ENCODE results near the gene NELFA. TPM values are rescaled to one million over a fixed set of nuclear protein-coding genes. Genes with fewer than 3 reads are reported as not detected.

The NELFA gene
- total and polyA plus RNA-seq, 2 donors from 2014 or later, result 17.8 to 39.1 TPM

DNA sequence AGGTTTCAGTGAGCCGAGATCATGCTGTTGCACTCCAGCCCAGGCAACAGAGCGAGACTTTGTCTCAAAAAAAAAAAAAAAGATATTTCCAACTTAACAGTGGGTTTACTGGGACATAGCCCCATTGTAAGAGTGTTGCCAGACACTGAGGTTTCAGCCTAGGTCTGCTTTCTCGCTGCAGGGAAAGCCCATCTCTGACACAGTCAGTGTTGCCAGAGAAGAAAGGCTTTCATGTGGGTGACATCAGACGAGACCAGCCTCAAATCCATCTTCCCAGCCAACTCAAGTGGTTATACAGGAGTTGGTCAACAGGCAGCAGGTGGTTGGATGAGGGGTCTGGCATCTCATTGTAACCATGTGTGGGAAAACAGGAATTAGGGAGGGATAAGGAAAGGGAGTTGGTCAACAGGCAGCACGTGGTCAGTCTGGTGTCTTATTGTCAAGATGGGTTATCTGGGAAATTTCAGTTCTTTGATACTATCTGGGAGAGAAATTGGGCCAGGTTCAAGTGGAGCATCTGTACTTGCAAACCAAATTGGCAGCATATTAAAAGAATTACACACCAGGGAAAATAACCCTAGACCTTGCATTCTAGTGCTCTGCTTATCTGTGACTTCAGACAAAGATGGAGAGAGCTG lies 41.1 kb downstream of the NELFA start:
- Histone ChIP-seq H3K27ac (ENCODE audit: low read depth in 2 of 2, low read length in 2 of 2) (no peak overlapping the region), H3K36me3 (ENCODE audit: control insufficient read depth in 2 of 3, insufficient read depth in 3 of 3, low read length in 3 of 3) (peaks cover 0 to 5% (median 0%) of the 10 kb centered on the region in 3 donors), H3K9me3 (ENCODE audit: control insufficient read depth in 2 of 3, insufficient read depth in 1 of 3, low read length in 3 of 3) (no peaks in the 10 kb centered on the region), H3K9ac (ENCODE audit: low read length in 3 of 3) (no peak overlapping the region), H3K4me3 (ENCODE audit: low read length in 3 of 3) (no peak overlapping the region), H3K27me3 (ENCODE audit: control insufficient read depth, insufficient read depth, low read length) (no peaks in the 10 kb centered on the region), H3K4me1 (ENCODE audit: control insufficient read depth in 2 of 3, insufficient read depth in 2 of 3, low read depth in 1 of 3, low read length in 3 of 3) (no peaks in the 10 kb centered on the region)
- intact Hi-C loops (cut with DNase I), result no loop called here
- no peak for FAIRE-seq
- TF ChIP-seq, protein P1, sequence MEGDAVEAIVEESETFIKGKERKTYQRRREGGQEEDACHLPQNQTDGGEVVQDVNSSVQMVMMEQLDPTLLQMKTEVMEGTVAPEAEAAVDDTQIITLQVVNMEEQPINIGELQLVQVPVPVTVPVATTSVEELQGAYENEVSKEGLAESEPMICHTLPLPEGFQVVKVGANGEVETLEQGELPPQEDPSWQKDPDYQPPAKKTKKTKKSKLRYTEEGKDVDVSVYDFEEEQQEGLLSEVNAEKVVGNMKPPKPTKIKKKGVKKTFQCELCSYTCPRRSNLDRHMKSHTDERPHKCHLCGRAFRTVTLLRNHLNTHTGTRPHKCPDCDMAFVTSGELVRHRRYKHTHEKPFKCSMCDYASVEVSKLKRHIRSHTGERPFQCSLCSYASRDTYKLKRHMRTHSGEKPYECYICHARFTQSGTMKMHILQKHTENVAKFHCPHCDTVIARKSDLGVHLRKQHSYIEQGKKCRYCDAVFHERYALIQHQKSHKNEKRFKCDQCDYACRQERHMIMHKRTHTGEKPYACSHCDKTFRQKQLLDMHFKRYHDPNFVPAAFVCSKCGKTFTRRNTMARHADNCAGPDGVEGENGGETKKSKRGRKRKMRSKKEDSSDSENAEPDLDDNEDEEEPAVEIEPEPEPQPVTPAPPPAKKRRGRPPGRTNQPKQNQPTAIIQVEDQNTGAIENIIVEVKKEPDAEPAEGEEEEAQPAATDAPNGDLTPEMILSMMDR (IDR thresholded peaks at IDR 0.05; ENCODE audit: borderline replicate concordance, extremely low read depth, insufficient read depth), result no peak
- no peak for DNase-seq

DNA sequence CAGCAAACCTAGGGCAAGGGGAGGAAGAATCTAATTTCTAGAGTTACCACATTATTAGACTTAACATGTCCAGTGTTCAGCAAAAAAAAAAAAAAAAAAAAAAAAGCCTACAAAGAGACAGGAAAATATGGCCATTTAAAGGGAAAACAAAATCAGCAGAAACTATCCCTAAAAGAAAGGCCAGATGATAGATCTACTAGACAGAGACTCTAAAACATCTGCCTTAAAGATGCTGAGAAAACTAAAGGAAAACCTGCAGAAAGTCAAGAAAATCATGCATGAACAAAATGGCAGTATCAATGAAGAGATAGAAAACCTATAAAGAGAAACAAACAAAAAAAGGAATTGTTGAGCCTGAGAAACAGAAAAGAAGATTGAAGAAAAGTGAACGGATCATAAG lies 43.8 kb downstream of the NELFA start:
- no peak for FAIRE-seq

DNA sequence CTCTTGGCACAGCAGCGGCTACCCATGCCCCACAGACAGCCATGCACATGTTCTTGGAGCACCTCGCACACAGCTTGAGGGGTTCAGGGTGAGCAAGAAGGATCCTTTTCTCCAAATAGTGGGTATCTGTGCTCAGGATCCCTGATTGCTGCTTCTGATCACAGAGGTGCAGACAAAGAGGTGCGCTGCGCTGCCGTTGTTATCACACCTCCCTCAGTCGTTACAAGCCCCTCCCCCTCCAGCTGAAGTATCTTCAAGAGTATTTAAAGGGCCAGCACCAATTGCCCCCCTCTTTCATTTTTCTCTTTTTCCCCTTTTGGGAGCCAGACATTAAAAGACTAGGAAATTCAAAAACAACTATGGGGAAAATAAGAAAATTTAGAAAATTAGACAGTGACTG lies 44.3 kb downstream of the NELFA start:
- no peaks in the 10 kb centered on the region for H3K27me3 ChIP-seq (ENCODE audit: control insufficient read depth, insufficient read depth, low read length)
- H3K9ac ChIP-seq (ENCODE audit: low read length in 3 of 3), result no peak overlapping the region
- H3K4me1 ChIP-seq (ENCODE audit: control insufficient read depth in 2 of 3, insufficient read depth in 2 of 3, low read depth in 1 of 3, low read length in 3 of 3), result no peaks in the 10 kb centered on the region
- no peak for FAIRE-seq
- DNase-seq, result no peak
- no peaks in the 10 kb centered on the region for H3K9me3 ChIP-seq (ENCODE audit: control insufficient read depth in 2 of 3, insufficient read depth in 1 of 3, low read length in 3 of 3)
- intact Hi-C loops (cut with DNase I), result no loop called here
- H3K36me3 ChIP-seq (ENCODE audit: control insufficient read depth in 2 of 3, insufficient read depth in 3 of 3, low read length in 3 of 3), result peaks cover 0 to 19% (median 2%) of the 10 kb centered on the region in 3 donors
- TF ChIP-seq, protein P1 (IDR thresholded peaks at IDR 0.05; ENCODE audit: borderline replicate concordance, extremely low read depth, insufficient read depth), result no peak
- H3K27ac ChIP-seq (ENCODE audit: low read depth in 2 of 2, low read length in 2 of 2), result no peak overlapping the region
- no peak overlapping the region for H3K4me3 ChIP-seq (ENCODE audit: low read length in 3 of 3)

More for the DNA sequence above, 43.8 kb downstream of the NELFA start:
- no peak overlapping the region for H3K9ac ChIP-seq (ENCODE audit: low read length in 3 of 3)
- peaks cover 0 to 19% (median 2%) of the 10 kb centered on the region in 3 donors for H3K36me3 ChIP-seq (ENCODE audit: control insufficient read depth in 2 of 3, insufficient read depth in 3 of 3, low read length in 3 of 3)
- H3K27me3 ChIP-seq (ENCODE audit: control insufficient read depth, insufficient read depth, low read length), result no peaks in the 10 kb centered on the region
- no peak overlapping the region for H3K4me3 ChIP-seq (ENCODE audit: low read length in 3 of 3)
- TF ChIP-seq, protein P1 (IDR thresholded peaks at IDR 0.05; ENCODE audit: borderline replicate concordance, extremely low read depth, insufficient read depth), result no peak
- no peak overlapping the region for H3K27ac ChIP-seq (ENCODE audit: low read depth in 2 of 2, low read length in 2 of 2)
- H3K9me3 ChIP-seq (ENCODE audit: control insufficient read depth in 2 of 3, insufficient read depth in 1 of 3, low read length in 3 of 3), result no peaks in the 10 kb centered on the region
- intact Hi-C loops (cut with DNase I), result no loop called here
- no peak for DNase-seq
- H3K4me1 ChIP-seq (ENCODE audit: control insufficient read depth in 2 of 3, insufficient read depth in 2 of 3, low read depth in 1 of 3, low read length in 3 of 3), result no peaks in the 10 kb centered on the region

DNA sequence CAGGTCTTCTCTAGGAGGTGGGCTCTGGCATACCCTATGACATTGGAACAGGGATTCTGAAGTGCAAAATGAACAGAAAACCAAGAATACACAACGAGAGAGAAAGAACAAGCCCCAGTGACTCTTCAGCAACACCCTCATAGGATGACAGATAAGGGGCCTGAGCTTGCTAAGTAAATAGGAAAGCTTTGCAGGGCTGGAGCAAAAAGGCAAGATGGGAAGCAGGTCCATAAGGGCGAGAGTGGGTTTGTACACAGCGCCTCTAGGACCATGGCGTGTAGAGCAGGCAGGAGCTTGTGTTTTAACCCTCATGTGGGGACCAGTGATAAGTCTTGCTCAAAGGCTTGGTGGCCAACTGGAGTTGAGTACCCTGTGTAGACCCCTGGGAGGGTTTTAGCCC lies 45.8 kb downstream of the NELFA start:
- TF ChIP-seq, protein P1 (IDR thresholded peaks at IDR 0.05; ENCODE audit: borderline replicate concordance, extremely low read depth, insufficient read depth), result no peak
- FAIRE-seq, result no peak
- Histone ChIP-seq H3K27me3 (ENCODE audit: control insufficient read depth, insufficient read depth, low read length) (no peaks in the 10 kb centered on the region), H3K27ac (ENCODE audit: low read depth in 2 of 2, low read length in 2 of 2) (no peak overlapping the region), H3K4me1 (ENCODE audit: control insufficient read depth in 2 of 3, insufficient read depth in 2 of 3, low read depth in 1 of 3, low read length in 3 of 3) (no peaks in the 10 kb centered on the region), H3K4me3 (ENCODE audit: low read length in 3 of 3) (no peak overlapping the region), H3K9me3 (ENCODE audit: control insufficient read depth in 2 of 3, insufficient read depth in 1 of 3, low read length in 3 of 3) (no peaks in the 10 kb centered on the region), H3K9ac (ENCODE audit: low read length in 3 of 3) (no peak overlapping the region), H3K36me3 (ENCODE audit: control insufficient read depth in 2 of 3, insufficient read depth in 3 of 3, low read length in 3 of 3) (peaks cover 2 to 28% (median 5%) of the 10 kb centered on the region in 3 donors)
- intact Hi-C loops (cut with DNase I), result no loop called here
- no peak for DNase-seq
